HG02852 (cell line): ENCODE data around the gene SPTLC3.

Experiments used
- ATAC-seq: cut with Tn5 transposase; IDR thresholded peaks from one replicate; pipeline ENCODE4 v1.9.1; 2021; ENCODE audit warnings: mild to moderate bottlenecking, moderate library complexity; ENCODE audit not compliant: unreplicated experiment

Gene SPTLC3

DNA sequence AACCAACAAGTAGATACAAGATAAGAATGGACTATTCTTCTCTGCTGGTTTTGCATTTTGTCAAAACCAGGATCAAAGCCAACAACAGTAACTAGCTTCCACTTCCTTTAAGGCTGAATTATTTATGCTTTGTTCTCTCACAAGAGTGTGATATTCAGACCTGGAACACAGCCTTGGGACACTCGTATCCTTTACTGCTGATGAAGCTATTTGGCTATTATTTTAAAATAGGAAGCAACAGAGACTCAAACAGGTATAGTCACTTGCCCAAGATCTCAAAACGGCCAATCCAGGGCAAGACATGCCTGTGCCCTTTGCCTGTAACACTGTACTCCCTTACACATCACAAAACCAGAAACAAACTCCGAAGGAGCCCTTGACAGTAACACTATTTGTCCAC lies 19.9 kb downstream of the SPTLC3 start:
- no peak for ATAC-seq

DNA sequence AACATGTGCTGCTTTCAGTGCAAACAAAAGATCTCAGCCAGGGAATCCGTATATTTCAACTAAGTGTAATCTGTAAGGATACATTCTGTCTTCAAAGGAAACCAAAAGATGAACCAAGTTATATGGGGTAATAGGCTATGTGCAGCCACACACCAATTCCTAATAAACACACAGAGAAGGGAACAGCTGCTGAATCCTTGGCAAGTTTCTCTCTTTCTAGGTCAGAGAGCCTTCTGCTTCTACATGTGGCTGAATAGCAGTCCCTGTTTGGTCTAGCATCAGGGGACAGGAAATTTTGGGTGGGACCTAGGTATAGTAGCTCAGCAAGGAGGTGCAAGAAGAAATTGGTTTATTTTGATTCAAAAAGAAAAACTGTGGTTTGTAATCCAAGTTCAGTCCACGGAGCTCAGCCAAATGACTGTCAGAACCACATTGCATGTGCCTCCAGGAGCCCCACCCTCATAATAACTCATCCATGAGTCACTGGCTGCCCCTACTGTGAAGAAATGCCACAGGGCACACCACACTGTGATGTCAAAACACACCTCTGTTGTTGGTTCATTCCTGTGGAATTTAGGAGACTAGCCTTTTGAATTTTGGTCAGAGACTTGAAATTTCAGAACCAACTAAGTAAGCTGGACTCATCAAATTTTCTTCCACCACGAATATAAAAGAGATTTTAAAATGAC lies 21.1 kb downstream of the SPTLC3 start:
- ATAC-seq = no peak

- no peak for ATAC-seq
These were observed 23.0 kb downstream of the SPTLC3 start for GRCh38 chr20:13031751-13032150.

DNA sequence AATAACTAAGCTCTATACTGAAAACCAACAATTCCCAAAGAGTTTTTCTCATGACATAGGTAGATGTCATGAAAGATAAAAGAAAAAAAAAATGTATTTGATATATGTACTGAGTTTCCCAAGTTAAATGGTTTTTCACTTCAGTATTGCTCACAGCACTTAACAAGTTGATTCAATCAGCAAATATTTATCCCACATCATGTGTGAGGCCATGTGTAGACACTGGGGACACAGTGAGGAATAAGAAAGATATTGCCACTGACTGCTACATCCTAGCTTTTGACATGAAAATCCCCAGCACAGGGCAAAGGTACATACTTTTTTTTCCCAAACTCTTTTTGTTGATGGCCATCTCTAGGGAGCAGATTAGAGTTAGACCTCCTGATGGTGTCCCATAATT lies 25.3 kb downstream of the SPTLC3 start:
- ATAC-seq = no peak

DNA sequence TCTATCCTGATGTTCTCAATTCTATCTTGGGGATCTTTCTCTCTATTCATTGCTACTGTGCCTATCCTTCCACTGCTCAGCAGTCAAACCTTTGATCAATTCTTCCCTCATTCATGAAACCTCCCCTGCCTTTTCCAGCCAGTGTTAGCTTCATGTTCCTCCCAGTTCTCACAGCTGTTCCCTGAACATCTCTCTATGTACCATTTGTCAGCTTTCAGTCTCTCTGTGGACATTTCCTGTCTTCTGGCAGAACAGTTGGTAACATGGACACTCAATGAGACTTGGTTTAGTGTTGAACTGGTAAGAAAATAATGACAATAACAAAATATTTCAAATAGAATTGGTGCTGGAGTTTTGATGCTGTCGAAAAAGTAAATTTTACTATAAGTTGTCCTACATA lies 26.2 kb downstream of the SPTLC3 start:
- ATAC-seq = no peak

GRCh38 chr20:13035399-13036152 lies 26.8 kb downstream of the SPTLC3 start:
- ATAC-seq = no peak

- ATAC-seq = no peak
These were observed 29.0 kb downstream of the SPTLC3 start for GRCh38 chr20:13037727-13038126.

GRCh38 chr20:13041574-13042457 lies 33.0 kb downstream of the SPTLC3 start:
- ATAC-seq = no peak

- ATAC-seq = no peak
These were observed 33.7 kb downstream of the SPTLC3 start for GRCh38 chr20:13042458-13042794.

GRCh38 chr20:13046409-13046808 lies 37.6 kb downstream of the SPTLC3 start:
- ATAC-seq = no peak

DNA sequence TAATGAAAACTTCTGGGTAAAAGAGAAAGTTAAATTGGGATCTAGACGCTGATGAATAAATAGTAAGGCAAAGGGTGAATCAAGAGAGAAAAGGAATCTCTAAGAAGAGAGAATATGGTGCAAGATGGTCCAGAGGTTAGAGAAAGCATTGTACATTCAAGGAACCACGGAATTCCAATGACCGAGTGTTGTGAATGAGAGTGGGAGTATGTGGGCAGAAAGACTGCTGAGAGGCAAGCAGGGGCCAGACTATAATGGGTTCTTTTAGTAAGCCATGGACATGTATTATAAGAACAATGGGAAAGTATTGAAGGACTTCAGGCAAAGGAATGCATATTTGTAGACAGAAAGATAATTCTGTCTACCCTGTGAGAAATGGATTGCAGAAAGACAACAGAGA lies 45.2 kb downstream of the SPTLC3 start:
- ATAC-seq = no peak

DNA sequence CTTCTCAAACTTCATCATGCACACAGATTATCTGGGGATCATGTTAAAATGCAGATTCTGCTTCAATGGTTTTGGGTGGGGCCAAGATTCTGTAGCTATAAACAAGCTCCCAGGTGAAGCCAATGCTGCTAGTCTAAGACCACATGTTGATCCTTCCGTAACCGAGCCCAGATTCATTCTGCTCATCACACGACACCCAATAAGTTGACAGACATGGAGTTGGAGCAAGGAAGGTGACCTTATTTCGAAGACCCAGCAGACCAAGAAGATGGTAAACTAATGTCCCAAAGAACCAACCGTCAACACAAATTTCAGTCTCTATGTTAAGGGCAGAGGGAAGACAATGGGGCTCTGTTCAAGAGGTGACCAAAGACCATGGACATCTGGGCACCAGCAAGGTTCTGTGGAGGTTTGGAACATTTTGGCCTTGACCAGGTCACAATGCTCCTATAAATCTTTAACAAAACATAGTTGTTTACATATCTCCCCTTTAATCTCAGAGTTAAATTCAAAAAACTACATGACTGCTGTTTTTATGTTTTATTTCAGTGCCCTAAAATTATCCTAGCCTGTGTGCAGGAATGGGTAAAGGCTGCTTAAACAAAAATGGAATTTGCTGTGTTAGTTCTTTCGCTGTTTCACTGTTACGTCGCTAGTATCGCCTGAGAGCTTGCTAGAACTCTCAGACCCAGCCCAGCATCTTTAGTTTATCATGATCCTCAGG lies 50.1 kb downstream of the SPTLC3 start:
- ATAC-seq = no peak

- no peak for ATAC-seq
These were observed 50.8 kb downstream of the SPTLC3 start for GRCh38 chr20:13059398-13060136.

- no peak for ATAC-seq
These were observed 51.6 kb downstream of the SPTLC3 start for GRCh38 chr20:13060327-13060726.

DNA sequence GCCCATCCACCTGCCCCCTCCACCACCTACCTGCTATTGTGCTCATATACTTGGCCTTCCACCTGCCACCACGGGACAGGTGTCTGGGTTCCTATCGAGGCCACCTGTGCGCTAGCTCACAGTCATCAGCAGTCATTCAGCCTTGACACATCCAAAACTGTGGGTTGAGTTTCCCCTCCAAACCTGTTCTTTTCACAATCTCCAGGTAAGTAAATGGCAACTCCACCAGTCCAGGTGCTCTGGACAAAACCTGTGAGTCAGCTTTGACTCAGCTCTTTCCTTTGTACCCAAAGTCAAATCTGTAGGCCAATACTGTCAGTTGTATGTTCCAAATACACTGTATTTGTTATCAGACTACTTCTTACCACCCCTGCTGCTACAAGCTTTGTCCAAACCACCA lies 52.6 kb downstream of the SPTLC3 start:
- ATAC-seq = no peak

DNA sequence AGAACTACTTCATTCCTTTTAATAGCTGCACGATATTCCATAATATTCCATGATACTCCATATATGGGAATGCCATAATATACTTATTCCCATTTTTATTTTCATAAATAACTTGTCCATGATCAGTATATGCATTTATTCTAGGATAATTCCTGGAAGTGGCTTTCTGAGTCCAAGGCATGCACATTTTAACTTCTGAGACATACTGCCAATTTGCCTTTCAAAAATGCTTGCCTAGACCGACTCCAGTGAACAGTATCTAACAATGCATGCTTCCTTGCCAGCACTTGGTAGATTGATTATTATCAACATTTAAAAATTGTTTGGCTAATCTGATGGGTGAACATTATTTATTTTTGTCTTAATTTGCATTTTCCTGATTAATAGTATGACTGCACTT lies 54.0 kb downstream of the SPTLC3 start:
- ATAC-seq = no peak

- ATAC-seq = no peak
These were observed 59.6 kb downstream of the SPTLC3 start for GRCh38 chr20:13068336-13068735.

DNA sequence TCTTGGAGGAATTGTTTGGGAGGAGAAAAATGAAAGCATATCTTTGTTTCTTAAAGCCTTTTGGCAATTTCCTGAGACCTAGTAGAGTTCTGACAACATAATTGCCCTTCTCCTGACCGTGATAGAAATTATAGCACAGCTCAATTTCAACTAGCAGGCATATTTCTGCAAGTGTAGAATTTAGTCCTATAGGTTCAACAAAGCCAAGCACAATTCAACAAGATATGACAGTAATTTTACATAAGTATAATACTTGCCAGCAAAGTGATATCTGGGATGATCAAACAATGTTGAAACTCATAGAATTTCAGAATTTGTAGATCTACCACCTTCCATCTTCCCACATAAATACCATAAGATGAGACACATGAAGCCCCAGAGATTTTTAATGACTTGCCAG lies 73.1 kb downstream of the SPTLC3 start:
- no peak for ATAC-seq

- ATAC-seq = no peak
These were observed 73.6 kb downstream of the SPTLC3 start for GRCh38 chr20:13082378-13082777.

GRCh38 chr20:13085275-13085674 lies 76.5 kb downstream of the SPTLC3 start:
- ATAC-seq = no peak
